Astrocyte (in vitro differentiated cells and primary cell): ENCODE results near the gene DES.

Experiments used
- CTCF ChIP-seq: IDR thresholded peaks from 2 replicates; pipeline ENCODE4 v1.5.1; 2011; ENCODE audit warnings: low read depth, mild to moderate bottlenecking, inconsistent platforms, low read length, moderate library complexity; ENCODE audit not compliant: insufficient read depth
- EZH2 ChIP-seq: IDR thresholded peaks from 2 replicates; pipeline ENCODE4 v1.6.1; 2012; ENCODE audit warnings: mild to moderate bottlenecking, low read length, inconsistent platforms; ENCODE audit not compliant: insufficient read depth

DNA sequence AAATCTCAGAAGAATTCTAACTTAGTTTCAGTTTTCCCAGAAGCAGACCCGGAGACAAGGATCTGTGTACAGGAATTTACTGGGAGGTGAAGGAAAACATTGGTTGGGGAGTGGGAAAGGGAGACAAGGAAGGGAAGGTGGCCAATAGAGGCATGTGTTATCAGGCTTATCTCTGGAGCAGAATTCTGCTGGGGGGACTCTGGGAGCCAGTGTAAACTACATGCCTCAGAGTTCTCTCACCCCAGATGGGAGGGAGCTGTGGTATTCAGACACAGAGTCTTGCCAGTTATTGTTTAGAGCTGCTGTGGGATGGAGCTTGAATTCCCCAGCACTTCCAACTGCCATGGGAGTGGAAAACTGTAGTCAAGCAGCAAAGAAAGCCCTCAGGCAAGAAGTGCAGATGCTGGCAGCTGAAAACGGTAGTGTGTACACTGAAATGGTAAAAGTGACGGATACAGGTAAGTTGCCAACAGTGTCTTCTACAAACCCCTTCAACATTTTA is 49.4 kb upstream of the DES start:
- TF ChIP-seq CTCF (no peak), EZH2 (no peak)
